ENCODE data around the gene FAM120A. TPM values are rescaled to one million over a fixed set of nuclear protein-coding genes. Genes with fewer than 3 reads are reported as not detected.

FAM120A gene
- polyA plus RNA-seq, 1 donor from 2014 or later: 8.9 TPM

GRCh38 chr9:93520523-93520922 lies 69.0 kb downstream of the FAM120A start:
- Histone ChIP-seq H3K9ac (ENCODE audit: low read length) (no peak overlapping the region), H2AFZ (ENCODE audit: low read depth, low read length) (no peak overlapping the region), H3K36me3 (ENCODE audit: insufficient read depth, low read length) (peaks cover 5% of the 10 kb centered on the region), H3F3A (ENCODE audit: insufficient read depth, low read length, poor library complexity, severe bottlenecking) (no peaks in the 10 kb centered on the region), H3K4me2 (ENCODE audit: low read length) (no peak overlapping the region), H3K27ac (ENCODE audit: low read length) (no peak overlapping the region), H3K79me2 (replicated peaks; ENCODE audit: insufficient read depth, low read length) (no peaks in the 10 kb centered on the region), H4K20me1 (ENCODE audit: insufficient read depth) (no peaks in the 10 kb centered on the region), H3K27me3 (ENCODE audit: insufficient read depth, low read depth, low read length) (no peaks in the 10 kb centered on the region), H3K9me2 (ENCODE audit: insufficient read depth, low read length) (no peaks in the 10 kb centered on the region), H3K4me3 (ENCODE audit: low read length) (no peak overlapping the region), H3K9me3 (ENCODE audit: low read length) (no peaks in the 10 kb centered on the region)
- TF ChIP-seq REST (IDR thresholded peaks at IDR 0.05; ENCODE audit: borderline replicate concordance) (no peak), EP300 (conservative IDR thresholded peaks at IDR 0.05; ENCODE audit: poor library complexity, severe bottlenecking) (no peak), RAD21 (conservative IDR thresholded peaks at IDR 0.05) (no peak), SMC3 (conservative IDR thresholded peaks at IDR 0.05; ENCODE audit: poor library complexity) (no peak), MXI1 (conservative IDR thresholded peaks at IDR 0.05; ENCODE audit: poor library complexity, severe bottlenecking) (no peak), POLR2AphosphoS5 (IDR thresholded peaks at IDR 0.05) (no peak), CTCF (IDR thresholded peaks at IDR 0.05; ENCODE audit: poor library complexity, severe bottlenecking) (no peak), EZH2 (IDR thresholded peaks at IDR 0.05; ENCODE audit: borderline replicate concordance, insufficient read depth, low read length, poor library complexity, severe bottlenecking) (no peak), TAF1 (IDR thresholded peaks at IDR 0.05; ENCODE audit: low read depth) (no peak)

GRCh38 chr9:93522736-93523135 lies 71.3 kb downstream of the FAM120A start:
- Histone ChIP-seq H3K9me3 (ENCODE audit: low read length) (no peaks in the 10 kb centered on the region), H3K27ac (ENCODE audit: low read length) (no peak overlapping the region), H3K4me2 (ENCODE audit: low read length) (no peak overlapping the region), H3F3A (ENCODE audit: insufficient read depth, low read length, poor library complexity, severe bottlenecking) (no peaks in the 10 kb centered on the region), H3K4me3 (ENCODE audit: low read length) (no peak overlapping the region), H3K79me2 (replicated peaks; ENCODE audit: insufficient read depth, low read length) (no peaks in the 10 kb centered on the region), H2AFZ (ENCODE audit: low read depth, low read length) (no peak overlapping the region), H3K36me3 (ENCODE audit: insufficient read depth, low read length) (no peaks in the 10 kb centered on the region), H3K27me3 (ENCODE audit: insufficient read depth, low read depth, low read length) (no peaks in the 10 kb centered on the region), H3K9me2 (ENCODE audit: insufficient read depth, low read length) (no peaks in the 10 kb centered on the region), H4K20me1 (ENCODE audit: insufficient read depth) (no peaks in the 10 kb centered on the region), H3K9ac (ENCODE audit: low read length) (no peak overlapping the region)
- TF ChIP-seq EP300 (conservative IDR thresholded peaks at IDR 0.05; ENCODE audit: poor library complexity, severe bottlenecking) (no peak), POLR2AphosphoS5 (IDR thresholded peaks at IDR 0.05) (no peak), EZH2 (IDR thresholded peaks at IDR 0.05; ENCODE audit: borderline replicate concordance, insufficient read depth, low read length, poor library complexity, severe bottlenecking) (no peak), MXI1 (conservative IDR thresholded peaks at IDR 0.05; ENCODE audit: poor library complexity, severe bottlenecking) (no peak), RAD21 (conservative IDR thresholded peaks at IDR 0.05) (no peak), SMC3 (conservative IDR thresholded peaks at IDR 0.05; ENCODE audit: poor library complexity) (no peak), CTCF (IDR thresholded peaks at IDR 0.05; ENCODE audit: poor library complexity, severe bottlenecking) (no peak), REST (IDR thresholded peaks at IDR 0.05; ENCODE audit: borderline replicate concordance) (no peak), TAF1 (IDR thresholded peaks at IDR 0.05; ENCODE audit: low read depth) (no peak)

Measured in neural cell (in vitro differentiated cells).